K562 (cell line): ENCODE measurements around the gene SLC34A3. TPM values are rescaled to one million over a fixed set of nuclear protein-coding genes. Genes with fewer than 3 reads are reported as not detected.

Experiments
- BCOR ChIP-seq: fragments of 450-650 bp; IDR thresholded peaks from 2 replicates; pipeline ENCODE4 v1.6.1; 2016
- CBX3 ChIP-seq, 2 experiments: IDR thresholded peaks; 1 replicate in 1 of 2; 2 replicates in 1 of 2; pipeline ENCODE4 v1.6.1; 2012; ENCODE audit warnings: inconsistent platforms in 2 of 2, low read length in 2 of 2, borderline replicate concordance in 1 of 2, control low read depth in 1 of 2
- CEBPG ChIP-seq, 3 experiments: fragments of 200-800 bp in 1 of 3; sonication (Bioruptor generic) in 1 of 3; sonication (generic) in 1 of 3; formaldehyde crosslinking in 1 of 3; IDR thresholded peaks in 2 of 3; conservative IDR thresholded peaks in 1 of 3; 2 replicates each; pipeline versions ENCODE4 v1.6.1 to v1.8.0; 2016 to 2022; ENCODE audit warnings: missing compliant biosample characterization in 2 of 3, missing genetic modification characterization in 2 of 3, mild to moderate bottlenecking in 1 of 3, missing genetic modification reagents in 1 of 3
- E2F5 ChIP-seq: sonication (generic); formaldehyde crosslinking; IDR thresholded peaks from 2 replicates; pipeline ENCODE4 v1.8.0; 2022; ENCODE audit warnings: mild to moderate bottlenecking, missing genetic modification reagents
- ESRRA ChIP-seq: fragments of 450-650 bp; IDR thresholded peaks from 2 replicates; pipeline ENCODE4 v1.6.1; 2014; ENCODE audit warnings: low read depth, mild to moderate bottlenecking, moderate library complexity, borderline replicate concordance
- SRSF3 ChIP-seq: fragments of 200-400 bp; formaldehyde crosslinking; IDR thresholded peaks from 2 replicates; pipeline ENCODE4 v1.6.1; 2016; ENCODE audit warnings: mild to moderate bottlenecking, low read length, moderate library complexity; ENCODE audit not compliant: insufficient read depth
- ZBTB34 ChIP-seq: fragments of 250-450 bp; sonication (Bioruptor Pico); IDR thresholded peaks from 2 replicates; pipeline ENCODE4 v1.8.0; 2021; ENCODE audit warnings: mild to moderate bottlenecking, moderate library complexity
- ZKSCAN1 ChIP-seq: fragments of 150-350 bp; IDR thresholded peaks from 2 replicates; pipeline ENCODE4 v1.6.1; 2016; ENCODE audit warnings: low read depth, low read length
- ZNF436 ChIP-seq: fragments of 250-450, 450-650 bp; sonication (Bioruptor Pico); formaldehyde crosslinking; IDR thresholded peaks from 2 replicates; pipeline ENCODE4 v1.7.0; 2020; ENCODE audit warnings: mild to moderate bottlenecking
- polyA plus RNA-seq, 8 experiments: library from polyadenylated mRNA; depleted of rRNA in 4 of 8; stranded (reverse) in 5 of 8; unstranded in 3 of 8; fragments of >200 nt; fragmentation: Nextera tagmentation in 2 of 8; fragmentation: Illumina TruSeq in 1 of 8; extraction: Ambion mirVana in 2 of 8; extraction: Trizol in 1 of 8; gene quantifications; 2 replicates each; pipeline versions ENCODE4 v1.2.1 to v1.2.3, GENCODE V29; 2011 to 2014; ENCODE audit warnings: inconsistent platforms in 1 of 8, missing spikeins in 1 of 8
- total RNA-seq, 7 experiments: library from RNA; depleted of rRNA in 6 of 7; stranded (reverse); fragments of >200 nt in 6 of 7; fragmentation: Illumina TruSeq in 2 of 7; extraction: Trizol in 2 of 7; gene quantifications; 2 replicates each; pipeline versions ENCODE4 v1.2.1 to v1.2.3, GENCODE V29; 2011 to 2021; ENCODE audit warnings: low replicate concordance in 1 of 7
- TF ChIP-seq, protein P1 (sequence below): fragments of 250-450 bp; sonication (Bioruptor Pico); IDR thresholded peaks from 2 replicates; pipeline ENCODE4 v1.5.0; 2021; ENCODE audit warnings: mild to moderate bottlenecking, borderline replicate concordance
- TF ChIP-seq, protein P2 (sequence below): fragments of 250-450 bp; sonication (Bioruptor Pico); IDR thresholded peaks from 2 replicates; pipeline ENCODE4 v1.5.0; 2021
- TF ChIP-seq, protein P3 (sequence below): fragments of 450-650 bp; formaldehyde crosslinking; IDR thresholded peaks from 2 replicates; pipeline ENCODE4 v1.4.0; 2022; ENCODE audit warnings: mild to moderate bottlenecking, moderate library complexity
- TF ChIP-seq, protein P4 (sequence below): fragments of 450-650 bp; IDR thresholded peaks from 2 replicates; pipeline ENCODE4 v1.6.1; 2017; ENCODE audit warnings: mild to moderate bottlenecking, moderate library complexity
- TF ChIP-seq, protein P5 (sequence below), 2 experiments: fragments of 450-650 bp in 1 of 2; IDR thresholded peaks; 2 replicates each; pipeline ENCODE4 v1.6.1; 2011 to 2017; ENCODE audit warnings: low read depth in 2 of 2, antibody characterized with exemption in 1 of 2, borderline replicate concordance in 1 of 2, low read length in 1 of 2, mild to moderate bottlenecking in 1 of 2, mixed read lengths in 1 of 2; ENCODE audit not compliant: control insufficient read depth in 1 of 2

The SLC34A3 gene
- total and polyA plus RNA-seq, 9 of the 15 experiments (the other 6 are each of a cell fraction or from before 2014, with no cell fraction given), result not detected

DNA sequence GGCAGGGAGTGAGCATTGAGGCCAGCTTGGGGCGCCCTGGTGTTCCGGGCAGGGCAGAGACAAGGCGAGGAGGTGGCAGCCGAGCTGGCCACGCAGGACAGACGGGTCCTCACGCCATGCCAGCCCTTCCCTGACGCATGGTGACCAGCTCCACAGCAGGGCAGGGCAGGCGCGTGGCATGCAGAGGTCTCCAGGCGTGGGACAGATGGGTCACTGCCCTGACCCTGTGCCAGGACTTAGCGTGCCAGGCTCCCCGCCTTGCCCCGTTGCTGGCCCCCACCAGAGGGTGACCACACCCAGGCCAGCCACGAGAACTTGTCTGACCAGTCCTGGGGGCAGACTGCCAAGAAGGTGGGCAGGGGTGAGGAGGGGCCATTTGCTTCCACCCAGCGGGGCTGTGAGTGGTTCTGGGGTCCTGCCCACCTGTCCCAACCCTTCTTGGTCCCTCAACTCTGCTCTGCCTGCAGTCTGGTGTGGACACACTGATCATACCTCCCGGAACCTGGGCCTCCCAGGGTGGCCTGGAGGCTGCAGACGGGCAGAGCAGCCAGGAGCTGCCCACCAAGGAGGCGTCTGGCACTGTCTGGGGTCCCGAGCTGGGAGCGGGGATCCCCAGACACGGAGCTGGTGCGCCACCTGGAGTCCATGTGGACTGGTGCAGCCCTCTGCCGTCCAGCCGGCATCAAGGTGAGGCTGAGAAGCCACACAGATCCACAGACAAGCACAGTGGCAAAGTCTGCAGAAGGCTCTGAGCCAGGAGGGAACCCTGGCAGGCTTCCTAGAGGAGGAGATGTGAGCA is 3.4 kb upstream of the SLC34A3 start, which contains the start of gene RNF224 (continued):
- TF ChIP-seq SRSF3 (no peak), CEBPG (CRISPR knock-in tag; IDR thresholded peaks at IDR 0.05) (no peak), CEBPG (tag; conservative IDR thresholded peaks at IDR 0.05 in 1 of 2, IDR thresholded peaks at IDR 0.05 in 1 of 2) (no peak), ZKSCAN1 (no peak), ESRRA (peak; percentile 34; the same call in 1 of the 2 replicates), BCOR (no peak), ZNF436 (CRISPR knock-in tag) (peak; percentile 54; the same call in 1 of the 2 replicates), ZBTB34 (CRISPR knock-in tag) (no peak), CBX3 (IDR thresholded peaks at IDR 0.05; ENCODE audit: borderline replicate concordance in 1 of 2, low read length in 2 of 2) (no peak), E2F5 (CRISPR knock-in tag) (no peak)
- TF ChIP-seq, protein P1, sequence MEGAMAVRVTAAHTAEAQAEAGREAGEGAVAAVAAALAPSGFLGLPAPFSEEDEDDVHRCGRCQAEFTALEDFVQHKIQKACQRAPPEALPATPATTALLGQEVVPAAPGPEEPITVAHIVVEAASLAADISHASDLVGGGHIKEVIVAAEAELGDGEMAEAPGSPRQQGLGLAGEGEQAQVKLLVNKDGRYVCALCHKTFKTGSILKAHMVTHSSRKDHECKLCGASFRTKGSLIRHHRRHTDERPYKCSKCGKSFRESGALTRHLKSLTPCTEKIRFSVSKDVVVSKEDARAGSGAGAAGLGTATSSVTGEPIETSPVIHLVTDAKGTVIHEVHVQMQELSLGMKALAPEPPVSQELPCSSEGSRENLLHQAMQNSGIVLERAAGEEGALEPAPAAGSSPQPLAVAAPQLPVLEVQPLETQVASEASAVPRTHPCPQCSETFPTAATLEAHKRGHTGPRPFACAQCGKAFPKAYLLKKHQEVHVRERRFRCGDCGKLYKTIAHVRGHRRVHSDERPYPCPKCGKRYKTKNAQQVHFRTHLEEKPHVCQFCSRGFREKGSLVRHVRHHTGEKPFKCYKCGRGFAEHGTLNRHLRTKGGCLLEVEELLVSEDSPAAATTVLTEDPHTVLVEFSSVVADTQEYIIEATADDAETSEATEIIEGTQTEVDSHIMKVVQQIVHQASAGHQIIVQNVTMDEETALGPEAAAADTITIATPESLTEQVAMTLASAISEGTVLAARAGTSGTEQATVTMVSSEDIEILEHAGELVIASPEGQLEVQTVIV, result no peak
- TF ChIP-seq, protein P2, sequence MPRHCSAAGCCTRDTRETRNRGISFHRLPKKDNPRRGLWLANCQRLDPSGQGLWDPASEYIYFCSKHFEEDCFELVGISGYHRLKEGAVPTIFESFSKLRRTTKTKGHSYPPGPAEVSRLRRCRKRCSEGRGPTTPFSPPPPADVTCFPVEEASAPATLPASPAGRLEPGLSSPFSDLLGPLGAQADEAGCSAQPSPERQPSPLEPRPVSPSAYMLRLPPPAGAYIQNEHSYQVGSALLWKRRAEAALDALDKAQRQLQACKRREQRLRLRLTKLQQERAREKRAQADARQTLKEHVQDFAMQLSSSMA (CRISPR knock-in tag), result no peak
- TF ChIP-seq, protein P3, sequence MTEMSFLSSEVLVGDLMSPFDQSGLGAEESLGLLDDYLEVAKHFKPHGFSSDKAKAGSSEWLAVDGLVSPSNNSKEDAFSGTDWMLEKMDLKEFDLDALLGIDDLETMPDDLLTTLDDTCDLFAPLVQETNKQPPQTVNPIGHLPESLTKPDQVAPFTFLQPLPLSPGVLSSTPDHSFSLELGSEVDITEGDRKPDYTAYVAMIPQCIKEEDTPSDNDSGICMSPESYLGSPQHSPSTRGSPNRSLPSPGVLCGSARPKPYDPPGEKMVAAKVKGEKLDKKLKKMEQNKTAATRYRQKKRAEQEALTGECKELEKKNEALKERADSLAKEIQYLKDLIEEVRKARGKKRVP (CRISPR knock-in tag), result peak; percentile 26; the same call in 1 of the 2 replicates
- TF ChIP-seq, protein P4, sequence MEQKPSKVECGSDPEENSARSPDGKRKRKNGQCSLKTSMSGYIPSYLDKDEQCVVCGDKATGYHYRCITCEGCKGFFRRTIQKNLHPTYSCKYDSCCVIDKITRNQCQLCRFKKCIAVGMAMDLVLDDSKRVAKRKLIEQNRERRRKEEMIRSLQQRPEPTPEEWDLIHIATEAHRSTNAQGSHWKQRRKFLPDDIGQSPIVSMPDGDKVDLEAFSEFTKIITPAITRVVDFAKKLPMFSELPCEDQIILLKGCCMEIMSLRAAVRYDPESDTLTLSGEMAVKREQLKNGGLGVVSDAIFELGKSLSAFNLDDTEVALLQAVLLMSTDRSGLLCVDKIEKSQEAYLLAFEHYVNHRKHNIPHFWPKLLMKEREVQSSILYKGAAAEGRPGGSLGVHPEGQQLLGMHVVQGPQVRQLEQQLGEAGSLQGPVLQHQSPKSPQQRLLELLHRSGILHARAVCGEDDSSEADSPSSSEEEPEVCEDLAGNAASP, result no peak
- TF ChIP-seq, protein P5, sequence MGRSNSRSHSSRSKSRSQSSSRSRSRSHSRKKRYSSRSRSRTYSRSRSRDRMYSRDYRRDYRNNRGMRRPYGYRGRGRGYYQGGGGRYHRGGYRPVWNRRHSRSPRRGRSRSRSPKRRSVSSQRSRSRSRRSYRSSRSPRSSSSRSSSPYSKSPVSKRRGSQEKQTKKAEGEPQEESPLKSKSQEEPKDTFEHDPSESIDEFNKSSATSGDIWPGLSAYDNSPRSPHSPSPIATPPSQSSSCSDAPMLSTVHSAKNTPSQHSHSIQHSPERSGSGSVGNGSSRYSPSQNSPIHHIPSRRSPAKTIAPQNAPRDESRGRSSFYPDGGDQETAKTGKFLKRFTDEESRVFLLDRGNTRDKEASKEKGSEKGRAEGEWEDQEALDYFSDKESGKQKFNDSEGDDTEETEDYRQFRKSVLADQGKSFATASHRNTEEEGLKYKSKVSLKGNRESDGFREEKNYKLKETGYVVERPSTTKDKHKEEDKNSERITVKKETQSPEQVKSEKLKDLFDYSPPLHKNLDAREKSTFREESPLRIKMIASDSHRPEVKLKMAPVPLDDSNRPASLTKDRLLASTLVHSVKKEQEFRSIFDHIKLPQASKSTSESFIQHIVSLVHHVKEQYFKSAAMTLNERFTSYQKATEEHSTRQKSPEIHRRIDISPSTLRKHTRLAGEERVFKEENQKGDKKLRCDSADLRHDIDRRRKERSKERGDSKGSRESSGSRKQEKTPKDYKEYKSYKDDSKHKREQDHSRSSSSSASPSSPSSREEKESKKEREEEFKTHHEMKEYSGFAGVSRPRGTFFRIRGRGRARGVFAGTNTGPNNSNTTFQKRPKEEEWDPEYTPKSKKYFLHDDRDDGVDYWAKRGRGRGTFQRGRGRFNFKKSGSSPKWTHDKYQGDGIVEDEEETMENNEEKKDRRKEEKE (IDR thresholded peaks at IDR 0.05; ENCODE audit: borderline replicate concordance in 1 of 2, control insufficient read depth in 1 of 2, low read depth in 2 of 2, low read length in 1 of 2), result no peak
